OCI-M2 (cell line): ENCODE results near the gene GRIN3A.
"Not testable (repeated sequence)": the region's sequence is repeated elsewhere in the genome, so short reads cannot be mapped to it uniquely, and the experiment has no call there.

Experiments used
- DNase-seq: peaks from one replicate; lab custom pipeline; 2025; ENCODE audit not compliant: unreplicated experiment; lab: John Stamatoyannopoulos, UW

GRIN3A gene

DNA sequence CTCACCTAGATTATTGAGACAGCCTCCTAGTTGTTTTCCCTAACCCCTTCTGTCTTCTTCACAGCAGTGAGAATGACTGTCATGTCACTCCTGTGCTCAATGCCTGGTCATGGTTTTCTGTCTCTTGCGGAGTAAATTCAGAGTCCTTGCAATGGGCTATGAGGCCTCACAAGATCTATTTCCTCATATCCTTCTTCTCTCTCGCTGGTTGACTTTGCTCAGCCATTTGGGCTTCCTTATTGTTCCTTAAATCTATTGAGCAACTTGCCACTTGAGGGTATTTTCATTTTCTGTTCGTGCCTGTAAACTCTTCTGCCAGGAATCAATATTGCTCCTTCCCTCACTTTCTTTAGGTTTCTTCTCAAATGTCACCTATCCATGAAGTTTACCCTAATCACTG is 152.7 kb downstream of the GRIN3A start:
- no peak for DNase-seq

DNA sequence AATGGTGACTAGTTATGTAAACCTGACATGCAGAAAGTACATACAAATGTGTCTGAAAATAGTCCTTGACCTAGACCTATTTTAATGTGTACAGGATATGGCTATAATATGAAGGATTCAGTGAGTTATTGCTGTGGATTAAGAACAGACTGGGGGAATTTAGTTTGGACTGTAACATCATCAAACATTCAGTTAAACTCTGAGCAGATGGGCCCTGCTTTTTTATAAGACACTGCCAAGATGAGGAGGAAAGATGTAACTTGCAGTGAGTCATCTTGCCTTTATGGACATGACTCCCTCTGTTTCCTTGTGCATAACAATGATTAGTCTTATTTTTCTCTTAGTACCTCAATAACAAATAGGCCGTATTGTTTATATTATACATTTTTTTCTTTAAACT is 155.9 kb downstream of the GRIN3A start:
- no peak for DNase-seq

DNA sequence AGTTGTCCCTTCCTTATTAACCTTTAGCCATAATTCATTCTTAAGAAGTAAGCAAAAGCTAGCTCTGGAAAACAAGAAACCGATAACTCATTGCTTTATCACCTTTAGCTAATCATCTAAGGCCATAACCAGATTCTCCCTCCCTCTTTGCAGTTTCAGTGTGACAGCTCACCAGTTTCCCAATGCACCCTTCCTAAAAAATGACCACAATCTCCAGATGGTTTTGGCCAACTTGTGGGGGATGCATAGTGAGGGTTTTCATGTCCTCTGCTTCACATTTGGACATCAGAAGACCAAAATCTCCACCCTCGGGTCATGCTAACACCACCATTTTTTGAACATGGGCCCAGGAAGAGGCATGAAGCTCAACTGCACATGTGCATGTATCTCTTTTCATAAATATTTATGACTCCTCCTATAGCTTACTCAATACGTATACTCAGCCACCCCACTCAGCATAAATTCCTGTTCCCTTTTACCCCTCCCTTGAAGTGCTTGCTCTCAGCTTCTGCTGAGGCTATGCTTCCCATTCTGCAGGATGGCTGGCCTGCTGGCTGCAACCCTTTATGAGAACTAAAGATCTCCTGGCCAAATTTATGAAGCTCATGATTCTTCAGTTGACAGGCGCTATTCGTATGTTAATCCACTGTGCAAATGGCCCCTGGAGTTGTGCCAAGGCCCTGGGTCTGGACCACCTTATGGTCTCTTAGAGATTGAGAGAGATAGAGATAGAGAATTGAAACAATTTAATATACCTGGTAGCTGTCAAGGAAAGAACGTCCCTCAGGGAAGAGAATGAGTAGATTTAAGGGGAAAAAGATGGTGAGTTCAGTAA is 158.5 kb downstream of the GRIN3A start:
- DNase-seq: no peak

DNA sequence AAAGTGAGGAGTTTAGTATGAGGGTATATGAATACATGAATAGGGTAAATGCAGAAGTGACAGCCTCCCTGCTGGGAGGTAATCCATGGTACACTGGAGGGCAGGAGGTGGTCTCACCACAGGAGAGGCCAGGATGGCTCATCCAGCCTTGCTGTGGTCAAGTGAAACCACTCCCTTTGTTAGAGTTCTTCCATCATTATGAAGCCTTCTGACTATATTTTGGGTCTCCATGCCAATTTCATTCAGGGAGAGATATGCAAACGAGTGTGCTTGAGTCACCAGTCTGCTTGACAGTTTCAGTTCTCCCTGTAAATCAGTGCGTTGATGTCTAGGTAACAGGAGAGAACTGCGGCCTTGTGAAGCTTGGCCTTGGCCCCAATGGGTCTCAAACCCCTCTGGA is 160.1 kb downstream of the GRIN3A start:
- no peak for DNase-seq

DNA sequence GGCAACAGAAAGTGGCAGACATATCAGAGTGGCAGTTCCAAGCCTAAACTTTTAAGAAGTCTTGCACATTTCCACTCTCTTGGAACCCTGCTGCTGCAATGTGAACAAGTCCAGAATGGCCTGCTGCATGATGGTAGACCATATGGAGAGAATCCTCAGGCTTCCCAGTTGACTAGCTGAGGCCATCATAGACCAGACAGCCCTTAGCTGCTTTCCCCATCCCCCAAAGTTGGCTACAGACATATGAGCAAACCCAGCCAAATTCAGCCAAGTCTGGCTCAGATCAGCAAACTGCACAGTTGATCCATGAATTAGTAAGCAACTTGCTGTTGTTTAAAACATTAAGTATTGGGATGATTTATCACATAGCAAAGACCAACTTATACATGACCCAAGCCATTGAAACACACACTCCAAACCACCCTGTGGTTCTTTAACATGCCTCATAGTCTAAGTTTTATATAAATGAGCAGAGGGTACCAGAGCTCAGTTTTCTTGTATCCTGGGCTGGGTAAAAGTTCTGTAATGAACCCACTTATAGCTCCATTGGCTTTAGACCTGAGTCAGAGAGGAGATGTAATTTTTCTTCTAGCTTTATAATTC is 163.6 kb downstream of the GRIN3A start:
- no peak for DNase-seq

DNA sequence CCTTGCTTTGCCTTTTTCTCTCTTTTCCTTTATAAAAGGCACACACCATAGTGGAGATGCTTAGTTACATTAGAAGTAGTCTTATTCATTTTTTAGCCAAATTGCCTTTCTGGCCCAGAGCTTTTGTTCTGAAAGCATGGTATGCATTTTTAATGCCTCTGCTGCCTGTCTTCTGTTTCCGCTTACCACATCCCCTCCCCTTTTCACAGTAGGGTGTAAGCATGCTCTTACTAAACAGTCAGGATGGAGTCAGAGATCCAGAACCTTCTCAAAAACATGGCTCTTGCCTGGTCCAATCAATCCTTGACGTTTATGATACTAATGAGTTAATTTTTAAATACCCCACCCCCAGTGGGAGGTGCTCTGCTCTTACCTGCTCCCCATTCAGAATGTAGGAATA is 166.1 kb downstream of the GRIN3A start:
- no peak for DNase-seq

DNA sequence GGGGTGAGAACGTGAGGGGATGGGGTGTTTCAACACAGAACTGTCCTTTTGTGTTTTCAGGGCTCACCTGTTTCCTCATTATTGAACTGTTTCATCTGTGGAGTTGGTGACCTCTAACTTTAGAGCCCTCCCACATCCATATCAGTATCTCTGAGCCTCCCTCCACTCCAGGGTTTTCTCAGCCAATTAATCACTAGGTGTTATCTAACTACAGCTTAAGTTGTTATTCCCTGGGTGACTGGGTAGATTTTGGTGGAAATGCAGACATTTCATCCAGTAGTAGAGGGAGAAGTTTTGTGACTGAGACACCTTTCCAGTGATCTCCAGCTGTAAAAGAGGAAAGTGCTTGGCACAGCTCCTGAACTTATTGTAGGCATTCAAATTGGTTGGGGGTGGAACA is 167.3 kb downstream of the GRIN3A start:
- no peak for DNase-seq

DNA sequence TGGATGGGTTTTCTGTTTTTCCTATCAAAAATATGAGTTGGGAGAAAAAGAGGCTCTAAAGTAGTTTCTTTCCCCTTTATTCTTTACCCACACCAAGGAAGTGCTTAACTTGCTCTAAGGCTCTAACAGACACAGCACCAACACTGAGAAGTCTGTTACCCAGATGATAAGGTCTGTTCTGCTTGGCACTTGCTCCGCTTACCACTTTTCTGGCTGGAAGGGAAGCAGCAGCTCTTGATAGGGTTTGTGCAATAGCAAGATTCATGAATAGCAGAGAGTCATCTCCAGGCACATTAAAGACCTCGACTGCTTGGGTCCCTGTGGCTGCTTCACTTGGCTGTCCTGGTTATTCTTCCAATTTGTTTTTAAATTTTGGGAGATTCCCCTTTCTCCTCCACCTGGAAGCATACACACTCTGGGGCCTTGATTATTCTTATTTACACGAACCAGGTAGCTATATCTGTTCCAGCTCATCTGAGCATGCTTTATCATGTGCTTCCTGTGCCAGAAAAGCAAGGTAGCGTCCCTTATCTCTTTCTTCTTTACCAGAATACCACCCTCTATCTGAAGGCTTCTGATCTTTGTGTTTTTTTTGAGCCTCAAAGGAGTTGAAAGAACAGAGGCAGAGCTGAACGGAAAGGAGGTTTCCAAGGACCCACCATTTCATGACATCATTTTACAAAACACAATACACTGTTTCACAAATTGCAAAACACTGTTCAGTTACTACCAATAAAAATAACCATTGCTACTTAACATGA is 168.5 kb downstream of the GRIN3A start:
- DNase-seq: peak; percentile 77

DNA sequence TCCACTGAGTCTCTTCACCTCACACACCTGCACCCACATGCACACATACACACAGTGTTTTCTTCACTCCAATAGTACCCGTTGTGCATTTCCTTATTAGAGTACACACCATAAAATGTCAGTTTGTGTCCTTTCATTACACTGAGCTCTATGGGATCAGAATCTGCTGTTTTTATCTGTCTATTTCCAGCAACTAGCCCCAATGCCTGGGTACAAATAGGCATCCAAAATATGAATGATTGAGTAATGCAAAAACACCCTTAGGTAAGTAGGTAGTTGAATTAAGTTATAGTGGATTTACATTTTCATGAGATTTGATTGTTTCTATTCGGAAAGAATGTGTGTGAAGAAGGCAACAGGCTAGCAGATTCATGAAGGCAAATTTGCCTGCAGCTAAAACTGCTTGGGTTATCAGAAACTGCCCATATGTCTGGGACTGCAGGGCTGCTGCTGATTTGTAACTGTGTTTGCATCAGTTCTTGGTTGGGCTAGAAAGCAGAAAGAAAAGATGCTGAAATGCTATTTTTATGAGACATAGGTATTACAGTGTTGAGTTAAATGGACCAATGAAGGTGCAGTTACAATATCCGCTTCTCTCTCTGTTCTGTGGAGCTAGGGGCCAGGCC is 170.6 kb downstream of the GRIN3A start:
- DNase-seq: no peak

DNA sequence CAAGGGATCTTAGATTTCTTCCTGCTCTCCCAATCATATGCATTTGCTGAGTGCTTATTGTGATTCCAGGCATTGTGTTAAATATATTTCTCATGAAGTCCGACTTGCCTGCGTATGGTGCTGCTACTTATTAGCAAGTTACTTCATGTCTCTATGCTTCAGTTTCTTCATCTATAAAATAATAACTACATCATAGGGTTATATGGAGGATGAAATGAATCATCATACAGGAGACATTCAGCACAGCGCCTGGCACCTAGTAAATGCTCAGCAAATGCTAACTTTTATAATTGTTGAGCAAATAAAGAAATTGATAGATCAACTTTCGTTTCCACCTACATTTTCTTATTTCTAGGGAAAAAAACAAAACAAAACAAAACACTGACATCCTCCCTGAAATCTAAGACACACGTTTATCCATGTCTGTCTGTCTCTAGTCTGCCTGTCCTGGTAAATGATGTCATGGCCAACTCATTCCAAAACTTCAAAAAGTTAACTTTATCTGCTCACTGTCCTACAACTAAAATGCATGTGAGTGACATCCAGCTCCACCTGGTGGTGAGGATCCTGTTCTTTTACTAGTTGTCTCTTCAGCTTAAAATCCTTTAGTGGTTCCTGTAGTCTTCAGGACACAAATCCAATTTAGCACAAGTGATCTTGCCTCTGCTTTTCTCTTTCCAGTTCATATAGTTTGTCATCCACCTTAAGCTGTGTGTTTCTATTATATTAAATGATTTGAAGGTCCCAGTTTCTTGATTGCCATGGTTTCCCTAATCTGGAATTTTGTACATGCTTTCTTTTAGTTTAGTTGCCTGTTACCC is 171.3 kb downstream of the GRIN3A start:
- DNase-seq: no peak

DNA sequence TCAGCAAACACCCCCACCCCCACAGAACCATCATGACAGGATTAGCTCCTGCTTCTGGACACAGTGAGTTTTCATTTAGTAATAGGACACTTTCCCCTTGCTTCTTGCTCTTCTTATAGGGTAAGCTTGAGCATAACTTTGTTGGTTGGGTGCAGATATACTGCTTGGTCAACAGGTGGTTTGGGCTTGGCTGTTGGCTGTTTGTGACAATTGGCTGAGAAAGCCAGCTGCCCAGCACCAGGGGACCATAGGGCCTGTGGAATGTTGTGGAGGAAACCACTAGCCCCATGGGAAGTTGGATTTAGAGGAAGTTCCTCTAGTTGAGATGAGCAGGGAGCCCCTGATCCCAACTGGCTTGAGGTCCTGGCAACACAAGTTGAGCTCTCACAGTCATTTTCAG is 174.2 kb downstream of the GRIN3A start:
- no peak for DNase-seq

DNA sequence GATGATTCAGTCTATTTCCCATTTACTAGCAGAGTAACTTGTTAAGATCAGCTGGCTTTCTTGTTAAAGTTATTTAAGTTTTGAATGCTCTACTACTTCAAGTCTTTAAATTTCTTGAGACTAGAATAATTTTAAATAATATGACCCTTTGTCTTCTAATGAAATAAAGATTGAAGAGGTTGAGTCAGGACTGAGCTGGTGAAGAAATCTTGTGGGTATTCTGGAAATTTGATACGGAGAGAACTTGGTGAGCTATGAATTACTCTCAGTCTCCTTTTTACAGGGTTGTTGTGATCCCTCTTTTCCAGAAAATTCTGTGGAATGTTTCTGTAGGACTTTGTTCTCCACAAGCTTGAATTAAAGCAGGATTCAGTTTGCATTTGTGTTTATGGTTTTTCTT is 175.5 kb downstream of the GRIN3A start:
- no peak for DNase-seq

DNA sequence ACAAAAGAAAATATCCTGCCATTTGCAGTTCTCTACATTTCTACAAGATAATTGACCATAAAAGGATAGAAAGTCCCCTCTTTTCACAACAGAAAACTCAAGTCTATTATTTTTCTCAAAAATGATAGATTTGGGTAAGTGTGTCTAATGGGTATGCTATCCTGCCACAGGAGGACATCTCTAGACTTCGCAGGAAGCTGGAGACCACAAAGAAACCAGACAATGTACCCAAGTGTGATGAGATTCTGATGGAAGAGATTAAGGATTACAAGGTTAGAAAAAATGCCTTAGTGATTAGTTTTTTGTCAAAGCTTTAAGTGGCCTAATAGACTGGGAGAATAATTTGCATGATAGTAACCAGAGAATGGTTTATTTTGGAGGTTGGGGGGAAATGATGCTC is 176.7 kb downstream of the GRIN3A start:
- DNase-seq: no peak

DNA sequence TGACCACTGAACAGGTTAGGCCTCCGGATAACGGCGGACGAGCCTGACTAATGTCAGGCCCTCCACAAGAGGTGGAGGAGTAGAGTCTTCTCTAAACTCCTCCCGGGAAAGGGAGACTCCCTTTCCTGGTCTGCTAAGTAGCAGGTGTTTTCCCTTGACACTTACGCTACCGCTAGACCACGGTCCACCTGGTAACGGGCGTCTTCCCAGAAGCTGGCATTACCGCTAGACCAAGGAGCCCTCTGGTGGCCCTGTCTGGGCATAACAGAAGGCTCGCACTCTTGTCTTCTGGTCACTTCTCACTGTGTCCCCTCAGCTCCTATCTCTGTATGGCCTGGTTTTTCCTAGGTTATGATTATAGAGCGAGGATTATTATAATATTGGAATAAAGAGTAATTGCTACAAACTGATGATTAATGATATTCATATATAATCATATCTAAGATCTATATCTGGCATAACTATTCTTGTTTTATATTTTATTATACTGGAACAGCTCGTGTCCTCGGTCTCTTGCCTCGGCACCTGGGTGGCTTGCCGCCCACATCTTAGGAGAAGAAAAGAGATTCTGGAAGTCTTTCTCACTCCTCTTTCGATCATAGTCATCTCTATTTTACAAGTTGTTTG is 188.9 kb downstream of the GRIN3A start:
- DNase-seq: not testable (repeated sequence)

DNA sequence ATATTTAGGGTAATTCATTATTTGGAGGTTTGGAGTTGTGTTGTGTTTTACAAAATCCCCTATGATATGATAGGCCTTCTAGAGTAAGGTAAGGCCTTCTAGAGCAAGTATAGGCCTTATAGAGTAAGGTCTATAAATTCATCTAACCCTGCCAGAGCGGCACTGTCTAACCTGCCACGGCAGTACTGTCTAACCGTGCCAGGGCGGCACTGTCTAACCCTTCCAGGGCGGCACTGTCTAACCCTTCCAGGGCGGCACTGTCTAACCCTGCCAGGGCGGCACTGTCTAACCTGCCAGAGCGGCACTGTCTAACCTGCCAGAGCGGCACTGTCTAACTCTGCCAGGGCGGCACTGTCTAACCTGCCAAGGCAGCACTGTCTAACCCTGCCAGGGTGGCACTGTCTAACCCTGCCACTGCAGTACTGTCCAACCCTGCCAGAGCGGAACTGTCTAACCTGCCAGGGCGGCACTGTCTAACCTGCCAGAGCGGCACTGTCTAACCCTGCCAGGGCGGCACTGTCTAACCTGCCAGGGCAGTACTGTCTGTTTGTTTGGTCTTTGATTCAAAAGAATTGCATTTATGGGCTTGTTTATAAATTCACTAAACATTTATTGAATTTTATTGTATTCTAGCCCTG is 195.2 kb downstream of the GRIN3A start:
- DNase-seq: no peak

DNA sequence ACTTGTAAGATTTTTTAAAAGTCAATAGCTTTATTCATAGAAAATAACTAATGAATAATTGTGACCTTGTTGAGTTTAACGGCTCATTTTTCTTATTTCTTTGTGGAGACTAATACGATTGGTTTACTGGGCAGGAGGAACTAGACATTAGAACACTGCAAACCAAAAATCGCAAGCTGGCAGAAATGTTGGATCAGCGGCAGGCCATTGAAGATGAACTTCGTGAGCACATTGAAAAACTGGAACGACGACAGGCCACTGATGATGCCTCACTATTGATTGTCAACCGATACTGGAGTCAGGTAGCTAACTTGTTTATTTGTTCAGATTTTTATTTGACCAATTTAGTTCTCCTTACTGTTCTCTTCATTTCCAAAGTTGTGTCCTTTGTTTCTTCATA is 198.4 kb downstream of the GRIN3A start:
- DNase-seq: no peak

DNA sequence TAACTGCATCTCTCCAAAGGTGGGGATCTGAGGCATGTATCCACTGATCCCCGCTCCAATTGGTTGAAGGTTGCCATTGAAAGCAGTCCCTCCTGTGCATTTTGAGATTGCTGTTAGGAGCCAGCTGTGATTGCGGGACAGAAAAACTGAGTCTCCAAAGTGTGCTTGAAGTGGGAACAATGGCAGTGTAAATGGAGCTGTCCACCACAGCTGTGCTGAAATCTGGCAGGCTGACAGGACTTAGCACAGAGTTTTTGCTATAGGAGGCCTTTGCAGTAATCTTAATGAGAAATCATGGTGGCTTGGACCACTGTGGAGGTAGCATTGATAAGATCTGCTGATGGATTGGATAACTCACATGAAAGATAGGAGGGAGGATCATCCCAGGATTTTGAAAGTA is 201.5 kb downstream of the GRIN3A start:
- DNase-seq: no peak

DNA sequence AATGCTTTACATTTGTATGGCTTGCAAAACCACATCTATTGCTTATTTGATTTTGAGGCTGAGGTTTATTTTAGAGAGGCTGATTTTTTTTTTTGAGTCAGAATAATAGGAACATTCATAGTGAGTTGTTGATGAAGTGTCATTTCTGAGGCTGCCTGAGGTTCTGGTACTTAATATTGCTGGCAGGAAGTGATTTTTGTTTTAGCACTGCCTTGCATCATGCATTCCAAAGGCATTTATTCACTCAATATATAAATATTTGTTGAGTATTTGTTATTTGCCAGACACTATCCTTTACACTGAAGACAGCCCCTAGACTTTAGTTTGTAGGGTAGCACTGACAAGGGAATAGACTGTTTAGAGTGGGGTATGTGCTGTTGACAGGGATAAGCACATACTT is 202.1 kb downstream of the GRIN3A start:
- DNase-seq: no peak

DNA sequence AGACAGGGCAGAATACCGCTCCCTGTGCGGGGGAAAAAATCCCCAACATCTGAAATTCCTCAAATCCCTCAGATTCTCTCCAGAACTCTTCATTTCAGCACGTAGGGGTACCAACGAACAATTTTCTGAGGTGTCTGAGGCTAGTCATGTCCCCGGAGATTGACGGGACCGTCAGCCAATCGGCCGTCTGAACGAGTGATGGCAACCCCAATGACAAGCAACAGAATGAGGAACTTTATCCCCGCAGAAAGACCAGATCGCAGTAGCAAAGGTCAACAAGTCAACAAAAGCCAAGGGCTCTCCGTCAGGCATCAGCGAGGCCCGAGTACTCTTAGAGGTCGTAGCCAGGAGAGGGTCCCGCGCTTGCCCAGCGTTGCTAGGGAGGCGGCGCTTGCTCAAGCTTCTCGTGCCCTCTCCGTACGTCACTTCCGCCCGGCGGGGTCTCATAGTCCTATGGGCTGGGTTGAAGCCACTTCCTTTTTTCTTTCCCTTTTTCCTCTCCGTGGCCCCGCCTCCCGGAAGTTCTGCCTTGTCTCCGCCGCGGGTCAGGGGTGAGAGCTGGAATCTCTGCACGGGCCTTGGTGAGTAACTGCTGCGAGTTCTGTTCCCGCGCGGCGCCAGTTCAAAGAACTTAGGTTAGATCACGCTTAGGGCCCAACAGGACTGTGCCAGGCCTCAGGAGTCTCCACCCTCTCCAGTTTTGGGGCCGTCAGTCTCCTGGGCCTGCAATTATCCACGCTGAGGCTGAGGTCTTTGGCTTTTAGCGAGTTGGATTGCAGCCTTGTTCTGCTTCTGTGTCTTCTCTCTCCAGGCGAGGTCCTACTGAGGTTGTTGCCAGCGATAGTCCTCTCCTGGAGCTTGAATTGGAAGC is 204.9 kb downstream of the GRIN3A start, which contains the start of gene RNF20:
TSS of gene RNF20 (plus strand) at position 520 of the 871 bp plus-strand sequence. CDS start 1,571 bp downstream, outside the sequence.
- peak; percentile 78 for DNase-seq
